HG03469 (cell line): ENCODE results near the gene HEMK1.

Experiments used
- ATAC-seq: cut with Tn5 transposase; IDR thresholded peaks from one replicate; pipeline ENCODE4 v1.9.1; 2021; ENCODE audit warnings: mild to moderate bottlenecking, moderate library complexity, moderate number of reproducible peaks; ENCODE audit not compliant: unreplicated experiment

The HEMK1 gene

GRCh38 chr3:50599115-50599715 is 29.9 kb downstream of the HEMK1 start:
- ATAC-seq: no peak

- no peak for ATAC-seq
Observed at GRCh38 chr3:50599716-50600118, 30.4 kb downstream of the HEMK1 start.

- ATAC-seq: no peak
Observed at GRCh38 chr3:50600141-50600753, 30.9 kb downstream of the HEMK1 start.

GRCh38 chr3:50600841-50601591 is 31.7 kb downstream of the HEMK1 start:
- no peak for ATAC-seq

- ATAC-seq: no peak
Observed at GRCh38 chr3:50602595-50603191, 33.4 kb downstream of the HEMK1 start.

GRCh38 chr3:50603261-50604109 is 34.2 kb downstream of the HEMK1 start:
- ATAC-seq: no peak

GRCh38 chr3:50604110-50604621 is 34.8 kb downstream of the HEMK1 start:
- no peak for ATAC-seq

GRCh38 chr3:50604628-50605588 is 35.6 kb downstream of the HEMK1 start:
- no peak for ATAC-seq

- no peak for ATAC-seq
Observed at GRCh38 chr3:50605901-50606326, 36.6 kb downstream of the HEMK1 start.

- no peak for ATAC-seq
Observed at GRCh38 chr3:50606596-50606995, 37.3 kb downstream of the HEMK1 start.

- no peak for ATAC-seq
Observed at GRCh38 chr3:50607271-50608091, 38.2 kb downstream of the HEMK1 start.

GRCh38 chr3:50608278-50608677 is 39.0 kb downstream of the HEMK1 start:
- ATAC-seq: no peak

- ATAC-seq: no peak
Observed at GRCh38 chr3:50609071-50609762, 39.9 kb downstream of the HEMK1 start.

- ATAC-seq: no peak
Observed at GRCh38 chr3:50609763-50610085, 40.4 kb downstream of the HEMK1 start.

GRCh38 chr3:50610181-50610971 is 41.1 kb downstream of the HEMK1 start:
- no peak for ATAC-seq

GRCh38 chr3:50610992-50611463 is 41.7 kb downstream of the HEMK1 start:
- no peak for ATAC-seq
